ENCODE measurements around the gene LDLRAD4.

- TF ChIP-seq CTCF (IDR thresholded peaks at IDR 0.05), result no peak
- no peak for TF ChIP-seq EP300 (IDR thresholded peaks at IDR 0.05)
Observed at GRCh38 chr18:13237641-13238040, 19.1 kb downstream of the LDLRAD4 start.

Data from tibial nerve (tissue), 4 donors.